WTC11 (cell line): ENCODE results near the gene DNAJC5G. TPM values are rescaled to one million over a fixed set of nuclear protein-coding genes. Genes with fewer than 3 reads are reported as not detected.
A peak's percentile ranks its signal among the peaks of the same experiment; 100 is the strongest.

Experiments used
- ATAC-seq: fragments of 200-7000 bp; cut with Tn5 transposase; 2 replicates; pipeline ENCODE4 v1.10.0; 2021; ENCODE audit warnings: mild to moderate bottlenecking, moderate library complexity
- CTCF ChIA-PET: fragments of 300-600 bp; sonication (Branson Sonifier 250); formaldehyde crosslinking; loops from one replicate; lab custom pipeline; 2021; ENCODE audit warnings: antibody characterized with exemption; lab: Charles Lee
- POLR2A ChIA-PET: fragments of 350-600 bp; sonication (Branson Sonifier 250); formaldehyde crosslinking; loops from one replicate; lab custom pipeline; 2021; ENCODE audit warnings: antibody characterized with exemption; lab: Charles Lee
- DNase-seq: peaks from one replicate; pipeline ENCODE4 v3.0.0; 2021; ENCODE audit warnings: low spot score
- H3K27ac Mint-ChIP-seq: 2 replicates; pipeline ENCODE4 v1.8.0; 2021; ENCODE audit warnings: mixed read lengths
- H3K27me3 Mint-ChIP-seq: 2 replicates; pipeline ENCODE4 v1.8.0; 2021; ENCODE audit warnings: low read depth, mild to moderate bottlenecking, moderate library complexity, mixed read lengths
- H3K36me3 Mint-ChIP-seq: 2 replicates; pipeline ENCODE4 v1.8.0; 2021; ENCODE audit warnings: mixed read lengths
- H3K4me1 Mint-ChIP-seq: 2 replicates; pipeline ENCODE4 v1.8.0; 2022; ENCODE audit warnings: mixed read lengths
- H3K4me3 Mint-ChIP-seq: 2 replicates; pipeline ENCODE4 v1.8.0; 2021; ENCODE audit warnings: mild to moderate bottlenecking, moderate library complexity, mixed read lengths
- H3K9me3 Mint-ChIP-seq: 2 replicates; pipeline ENCODE4 v1.8.0; 2021; ENCODE audit warnings: mixed read lengths
- ATF1 ChIP-seq: sonication (generic); formaldehyde crosslinking; IDR thresholded peaks from 2 replicates; pipeline ENCODE4 v1.8.1; 2023; ENCODE audit warnings: mild to moderate bottlenecking, moderate library complexity, missing genetic modification reagents
- CREB1 ChIP-seq: sonication (generic); formaldehyde crosslinking; IDR thresholded peaks from 2 replicates; pipeline ENCODE4 v1.8.0; 2023; ENCODE audit warnings: mild to moderate bottlenecking, missing genetic modification reagents
- CREM ChIP-seq: sonication (generic); formaldehyde crosslinking; IDR thresholded peaks from 2 replicates; pipeline ENCODE4 v1.8.1; 2022; ENCODE audit warnings: mild to moderate bottlenecking, missing genetic modification reagents, moderate library complexity
- ERG ChIP-seq: fragments of 250-450 bp; sonication (Bioruptor Pico); IDR thresholded peaks from 2 replicates; pipeline ENCODE4 v1.8.0; 2021; ENCODE audit warnings: mild to moderate bottlenecking
- FOXJ3 ChIP-seq: sonication (generic); formaldehyde crosslinking; IDR thresholded peaks from 2 replicates; pipeline ENCODE4 v1.9.0; 2021; ENCODE audit warnings: missing genetic modification reagents, mild to moderate bottlenecking, borderline replicate concordance
- FOXP4 ChIP-seq: sonication (generic); formaldehyde crosslinking; IDR thresholded peaks from 2 replicates; pipeline ENCODE4 v1.8.0; 2022; ENCODE audit warnings: mild to moderate bottlenecking, missing genetic modification reagents
- KAT7 ChIP-seq: sonication (generic); formaldehyde crosslinking; IDR thresholded peaks from 2 replicates; pipeline ENCODE4 v1.8.1; 2023; ENCODE audit warnings: missing genetic modification reagents, mild to moderate bottlenecking, borderline replicate concordance
- MAX ChIP-seq: sonication (generic); formaldehyde crosslinking; IDR thresholded peaks from 2 replicates; pipeline ENCODE4 v1.8.0; 2022; ENCODE audit warnings: mild to moderate bottlenecking, missing genetic modification reagents
- MLX ChIP-seq: sonication (generic); formaldehyde crosslinking; IDR thresholded peaks from 2 replicates; pipeline ENCODE4 v1.8.1; 2023; ENCODE audit warnings: mild to moderate bottlenecking, missing genetic modification reagents, moderate library complexity
- MXD4 ChIP-seq: fragments of 250-450 bp; sonication (Bioruptor Pico); IDR thresholded peaks from 2 replicates; pipeline ENCODE4 v1.8.0; 2021; ENCODE audit warnings: mild to moderate bottlenecking, moderate library complexity, borderline replicate concordance
- MYBL2 ChIP-seq: sonication (generic); formaldehyde crosslinking; IDR thresholded peaks from 2 replicates; pipeline ENCODE4 v1.8.1; 2023; ENCODE audit warnings: mild to moderate bottlenecking, moderate library complexity, missing genetic modification reagents
- NFE2L1 ChIP-seq: sonication (generic); formaldehyde crosslinking; IDR thresholded peaks from 2 replicates; pipeline ENCODE4 v1.8.1; 2023; ENCODE audit warnings: missing genetic modification reagents
- NR1H2 ChIP-seq: sonication (generic); formaldehyde crosslinking; IDR thresholded peaks from 2 replicates; pipeline ENCODE4 v1.9.0; 2021; ENCODE audit warnings: mild to moderate bottlenecking, moderate library complexity, missing genetic modification reagents
- NR2C2 ChIP-seq: sonication (generic); formaldehyde crosslinking; IDR thresholded peaks from 2 replicates; pipeline ENCODE4 v1.8.0; 2022; ENCODE audit warnings: mild to moderate bottlenecking, missing genetic modification reagents
- RELA ChIP-seq: sonication (generic); formaldehyde crosslinking; IDR thresholded peaks from 2 replicates; pipeline ENCODE4 v1.8.1; 2022; ENCODE audit warnings: missing genetic modification reagents, mild to moderate bottlenecking, borderline replicate concordance
- TP53 ChIP-seq: sonication (generic); formaldehyde crosslinking; IDR thresholded peaks from 2 replicates; pipeline ENCODE4 v1.8.1; 2023; ENCODE audit warnings: mild to moderate bottlenecking, missing genetic modification reagents
- USF2 ChIP-seq: sonication (generic); formaldehyde crosslinking; IDR thresholded peaks from 2 replicates; pipeline ENCODE4 v1.8.1; 2023; ENCODE audit warnings: mild to moderate bottlenecking, missing genetic modification reagents, moderate library complexity
- ZBTB21 ChIP-seq: sonication (generic); formaldehyde crosslinking; IDR thresholded peaks from 2 replicates; pipeline ENCODE4 v1.8.1; 2023; ENCODE audit warnings: mild to moderate bottlenecking, missing genetic modification reagents, borderline replicate concordance
- ZMAT4 ChIP-seq: fragments of 250-450 bp; sonication (Bioruptor Pico); IDR thresholded peaks from 2 replicates; pipeline ENCODE4 v1.9.0; 2021; ENCODE audit warnings: mild to moderate bottlenecking
- ZNF219 ChIP-seq: sonication (generic); formaldehyde crosslinking; IDR thresholded peaks from 2 replicates; pipeline ENCODE4 v1.8.0; 2023; ENCODE audit warnings: missing genetic modification reagents, mild to moderate bottlenecking, borderline replicate concordance
- ZNF281 ChIP-seq: sonication (generic); formaldehyde crosslinking; IDR thresholded peaks from 2 replicates; pipeline ENCODE4 v1.8.0; 2023; ENCODE audit warnings: mild to moderate bottlenecking, missing genetic modification reagents
- ZNF425 ChIP-seq: fragments of 250-450 bp; sonication (Bioruptor Pico); conservative IDR thresholded peaks from 2 replicates; pipeline ENCODE4 v1.9.0; 2021; ENCODE audit warnings: mild to moderate bottlenecking
- ZNF512 ChIP-seq: sonication (generic); formaldehyde crosslinking; IDR thresholded peaks from 2 replicates; pipeline ENCODE4 v1.8.1; 2022; ENCODE audit warnings: missing genetic modification reagents, borderline replicate concordance
- total RNA-seq: library from RNA; stranded (reverse); gene quantifications from 3 replicates; pipeline ENCODE4 v1.2.3, GENCODE V29; 2021

Gene DNAJC5G
- total RNA-seq, 1 experiment from 2014 or later: 0.44 TPM

GRCh38 chr2:27307545-27308358 is 32.5 kb downstream of the DNAJC5G start:
- ChIA-PET CTCF (interaction anchor here (0.6 to 1.8 kb wide), 10 partner anchors 13 to 243 kb away, joined by 3 to 13 read pairs (median 6); partner anchors contain the start of genes MPV17, SLC30A3 and TRIM54), POLR2A (interaction anchor here (0.8 to 1.2 kb wide), 3 partner anchors 15 to 185 kb away, joined by 3 to 4 read pairs (median 4); partner anchors contain the start of genes GTF3C2 and MPV17)
- Mint-ChIP-seq H3K36me3 (peaks cover 6% of the 10 kb centered on the region), H3K27me3 (peaks cover 53% of the 10 kb centered on the region), H3K9me3 (no peaks in the 10 kb centered on the region), H3K27ac (no peak overlapping the region), H3K4me3 (peak overlapping the region; percentile 62), H3K4me1 (peaks cover 6% of the 10 kb centered on the region; the same call in 1 of the 2 replicates)
- peak; percentile 45 for ATAC-seq
- DNase-seq: peak; percentile 30
- TF ChIP-seq NFE2L1 (CRISPR knock-in tag) (no peak), TP53 (CRISPR knock-in tag) (0 out of 2 replicates have a peak, but pooled peaks have one; percentile 3), NR2C2 (CRISPR knock-in tag) (no peak), CREB1 (CRISPR knock-in tag) (no peak), FOXP4 (CRISPR knock-in tag) (no peak), ZNF281 (no peak), RELA (CRISPR knock-in tag) (peak; percentile 2; the same call in 1 of the 2 replicates), MLX (CRISPR knock-in tag) (no peak), ZBTB21 (CRISPR knock-in tag) (no peak), KAT7 (CRISPR knock-in tag) (no peak), USF2 (no peak), MYBL2 (CRISPR knock-in tag) (no peak), ERG (CRISPR knock-in tag) (no peak), NR1H2 (CRISPR knock-in tag) (no peak), ATF1 (CRISPR knock-in tag) (0 out of 2 replicates have a peak, but pooled peaks have one; percentile 49), ZNF219 (CRISPR knock-in tag) (no peak), ZMAT4 (no peak), ZNF512 (no peak), MXD4 (CRISPR knock-in tag) (no peak), MAX (no peak), CREM (CRISPR knock-in tag) (no peak), ZNF425 (CRISPR knock-in tag) (no peak), FOXJ3 (CRISPR knock-in tag) (no peak)
